Mesodermal cell (in vitro differentiated cells): ENCODE data around the gene FHAD1.

Experiments used
- H3K27ac ChIP-seq: 2 replicates; pipeline ENCODE4 v1.7.0; 2013; ENCODE audit warnings: mild to moderate bottlenecking, low read depth, low read length, moderate library complexity; ENCODE audit not compliant: severe bottlenecking
- H3K36me3 ChIP-seq: 2 replicates; pipeline ENCODE4 v1.7.1; 2013; ENCODE audit warnings: mild to moderate bottlenecking, low read length, moderate library complexity; ENCODE audit not compliant: control insufficient read depth, insufficient read depth
- H3K4me1 ChIP-seq: one replicate; pipeline ENCODE4 v1.7.1; 2013; ENCODE audit warnings: mild to moderate bottlenecking, low read length; ENCODE audit not compliant: insufficient read depth, control insufficient read depth, poor library complexity, severe bottlenecking
- H3K4me3 ChIP-seq: 2 replicates; pipeline ENCODE4 v1.7.0; 2013; ENCODE audit warnings: low read length, control low read depth, mild to moderate bottlenecking; ENCODE audit not compliant: insufficient read depth, poor library complexity, severe bottlenecking; ENCODE audit errors: extremely low read depth
- H3K9me3 ChIP-seq: 2 replicates; pipeline ENCODE4 v1.7.1; 2013; ENCODE audit warnings: mild to moderate bottlenecking, low read length, moderate library complexity; ENCODE audit not compliant: control insufficient read depth
- WGBS, 2 experiments: methylation state at CpG; one replicate each; pipeline ENCODE4 v1.1.5; 2013; ENCODE audit warnings: missing lambda C conversion rate in 2 of 2; ENCODE audit not compliant: insufficient coverage in 2 of 2; 5-methylcytosine and 5-hydroxymethylcytosine counted together

The FHAD1 gene

DNA sequence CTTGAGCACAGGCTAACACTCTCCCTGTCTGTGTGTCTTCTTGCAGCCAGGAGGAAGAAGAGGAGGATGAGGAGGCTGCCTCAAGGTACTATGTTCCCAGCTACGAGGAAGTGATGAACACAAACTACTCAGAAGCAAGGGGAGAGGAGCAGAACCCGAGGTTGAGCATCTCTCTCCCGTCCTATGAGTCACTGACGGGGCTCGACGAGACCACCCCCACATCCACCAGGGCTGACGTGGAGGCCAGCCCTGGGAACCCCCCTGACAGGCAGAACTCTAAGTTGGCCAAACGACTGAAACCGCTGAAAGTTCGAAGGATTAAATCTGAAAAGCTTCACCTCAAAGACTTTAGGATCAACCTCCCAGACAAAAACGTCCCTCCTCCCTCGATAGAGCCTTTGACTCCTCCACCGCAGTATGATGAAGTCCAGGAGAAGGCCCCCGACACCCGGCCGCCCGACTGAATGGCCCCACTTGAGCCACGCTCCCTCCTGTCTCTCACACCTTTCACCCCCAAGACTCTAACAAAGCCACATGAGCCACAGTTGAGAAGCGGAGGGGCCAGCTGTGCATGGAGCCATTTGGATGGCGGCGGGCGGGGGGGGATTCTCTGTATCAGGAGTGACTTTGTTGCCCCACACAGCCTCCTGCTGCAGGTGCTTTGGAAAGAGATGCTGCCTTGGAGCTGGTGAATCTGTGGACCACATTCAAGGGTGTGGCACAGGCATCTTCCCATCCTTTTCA lies 27.6 kb upstream of the FHAD1 start:
- Histone ChIP-seq H3K9me3 (no peaks in the 10 kb centered on the region), H3K27ac (no peak overlapping the region), H3K4me1 (peaks cover 5% of the 10 kb centered on the region), H3K36me3 (peaks cover 51% of the 10 kb centered on the region), H3K4me3 (no peak overlapping the region)
- WGBS, 2 experiments: 93 to 96% methylated on average over 14 to 20 of the region's 22 CpGs

DNA sequence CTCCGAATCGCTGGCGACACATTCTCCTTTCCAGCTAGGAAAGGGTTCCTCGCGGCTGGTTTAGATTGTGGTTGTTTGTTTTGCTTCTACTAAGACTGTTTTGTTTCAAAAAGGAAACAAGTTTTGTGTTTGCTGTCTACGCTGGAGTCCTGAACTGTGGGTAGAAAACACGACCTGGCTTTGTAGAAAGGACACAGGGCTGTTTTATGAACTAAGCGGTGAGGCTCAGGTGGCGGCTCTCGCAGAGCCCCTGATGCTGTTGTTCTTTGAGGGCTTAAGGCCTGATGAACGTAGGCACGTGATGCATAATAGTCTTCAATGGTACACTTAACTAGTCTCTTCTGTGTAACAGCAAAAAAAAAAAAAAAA lies 27.0 kb upstream of the FHAD1 start:
- no peak overlapping the region for H3K4me3 ChIP-seq
- WGBS, 2 experiments: 93 to 96% methylated on average over 5 to 7 of the region's 12 CpGs
- no peaks in the 10 kb centered on the region for H3K9me3 ChIP-seq
- no peak overlapping the region for H3K27ac ChIP-seq
- H3K36me3 ChIP-seq: peaks cover 50% of the 10 kb centered on the region
- H3K4me1 ChIP-seq: peaks cover 4% of the 10 kb centered on the region

DNA sequence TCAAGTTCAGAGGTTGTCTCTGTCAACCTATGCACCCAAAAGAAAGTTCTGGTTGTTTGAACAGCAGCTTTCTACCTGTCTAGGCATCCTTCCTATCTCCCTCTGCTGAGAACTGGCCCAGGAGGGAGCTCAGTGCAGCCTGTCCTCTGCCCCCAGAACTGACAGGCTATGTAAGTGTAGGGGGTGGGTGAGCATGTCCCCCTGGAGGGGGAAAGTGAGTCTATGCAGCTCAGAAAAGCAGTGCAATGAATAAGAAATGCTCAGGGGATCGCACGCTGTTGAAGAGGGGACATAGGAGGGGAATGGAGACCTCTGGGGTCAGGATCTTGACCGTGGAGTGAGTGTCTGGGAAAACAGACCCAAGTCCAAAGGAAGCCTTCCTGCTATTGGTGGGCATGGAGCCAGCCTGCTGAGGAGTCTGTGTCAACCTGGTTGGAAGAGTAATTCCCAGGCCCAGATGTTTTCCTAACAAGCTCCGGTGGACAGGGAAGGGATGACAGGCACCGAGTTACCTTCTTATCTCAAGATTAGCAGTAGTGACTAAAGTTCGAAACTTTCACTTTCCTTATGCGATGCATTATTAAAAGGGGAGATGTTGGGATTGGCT lies 26.1 kb upstream of the FHAD1 start:
- 94 to 96% methylated on average over 7 of the region's 7 CpGs for WGBS, 2 experiments
- Histone ChIP-seq H3K9me3 (no peaks in the 10 kb centered on the region), H3K4me1 (no peaks in the 10 kb centered on the region), H3K36me3 (peaks cover 40% of the 10 kb centered on the region), H3K27ac (no peak overlapping the region), H3K4me3 (no peak overlapping the region)

DNA sequence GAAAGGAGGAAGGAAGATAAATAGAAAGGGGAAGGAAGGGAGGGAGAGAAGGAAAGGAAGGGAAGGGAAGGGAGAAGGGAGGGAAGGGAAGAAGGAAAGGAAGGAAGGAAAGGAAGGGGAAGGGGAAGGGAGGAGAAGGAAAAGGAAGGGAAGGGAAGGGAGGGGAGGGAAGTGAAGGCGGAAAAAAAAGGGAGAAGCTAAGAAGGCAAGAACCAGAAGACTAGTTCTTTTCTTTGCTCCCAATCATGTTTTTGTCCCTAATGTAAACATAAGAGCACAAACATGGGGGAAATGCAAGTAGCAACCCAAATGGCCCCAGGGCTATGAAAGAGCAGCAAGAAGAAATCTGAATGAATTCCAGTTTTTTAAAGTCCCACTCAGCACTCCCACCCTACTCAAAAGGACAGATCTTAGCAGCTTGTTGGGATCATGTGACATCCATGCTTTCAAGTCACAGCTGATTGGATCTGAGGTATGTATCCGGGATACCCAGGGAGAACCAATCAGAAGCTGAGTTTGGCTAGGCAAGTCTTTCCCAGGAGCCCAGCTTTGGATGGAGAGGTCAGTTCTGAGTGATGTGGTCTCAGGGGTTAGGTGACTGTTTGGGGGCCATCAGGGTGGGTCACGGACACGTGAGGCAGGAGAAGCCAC lies 24.2 kb upstream of the FHAD1 start:
- no peaks in the 10 kb centered on the region for H3K9me3 ChIP-seq
- H3K36me3 ChIP-seq: peaks cover 33% of the 10 kb centered on the region
- H3K4me3 ChIP-seq: no peak overlapping the region
- 85 to 100% methylated on average over 3 to 4 of the region's 4 CpGs for WGBS, 2 experiments
- no peak overlapping the region for H3K27ac ChIP-seq
- no peaks in the 10 kb centered on the region for H3K4me1 ChIP-seq

DNA sequence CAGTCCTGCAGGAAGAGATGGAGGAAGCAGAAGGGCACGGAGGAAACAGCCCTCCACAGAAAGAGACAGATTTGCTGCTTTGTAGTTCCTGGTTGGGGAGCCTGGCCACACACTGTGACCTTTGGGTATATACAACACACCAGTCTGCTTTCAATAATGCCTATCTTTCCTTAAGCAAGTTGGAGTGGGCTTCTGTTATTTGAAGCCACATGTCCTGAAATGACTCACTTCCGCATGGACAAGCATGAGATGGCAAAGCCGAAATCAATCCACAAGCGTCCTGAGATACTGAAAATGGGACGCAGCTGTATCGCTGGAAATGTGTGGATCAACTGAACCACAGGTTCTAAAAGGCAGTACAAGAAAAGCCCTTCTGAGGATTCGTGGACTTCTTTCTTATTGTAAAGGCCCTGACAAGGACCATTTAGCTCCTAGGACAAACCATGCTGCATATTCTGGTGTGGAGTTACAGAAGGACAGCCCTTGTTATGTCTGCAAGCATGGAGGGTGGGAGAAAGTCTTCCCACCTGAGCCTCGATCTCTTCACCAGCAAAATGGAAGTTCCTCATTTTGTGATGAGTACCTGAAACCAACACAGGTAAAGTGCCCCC lies 22.7 kb upstream of the FHAD1 start:
- no peak overlapping the region for H3K4me3 ChIP-seq
- H3K4me1 ChIP-seq: no peaks in the 10 kb centered on the region
- peaks cover 27% of the 10 kb centered on the region for H3K36me3 ChIP-seq
- 93 to 100% methylated on average over 6 to 8 of the region's 8 CpGs for WGBS, 2 experiments
- H3K9me3 ChIP-seq: no peaks in the 10 kb centered on the region
- peak overlapping the region; percentile 23 for H3K27ac ChIP-seq

DNA sequence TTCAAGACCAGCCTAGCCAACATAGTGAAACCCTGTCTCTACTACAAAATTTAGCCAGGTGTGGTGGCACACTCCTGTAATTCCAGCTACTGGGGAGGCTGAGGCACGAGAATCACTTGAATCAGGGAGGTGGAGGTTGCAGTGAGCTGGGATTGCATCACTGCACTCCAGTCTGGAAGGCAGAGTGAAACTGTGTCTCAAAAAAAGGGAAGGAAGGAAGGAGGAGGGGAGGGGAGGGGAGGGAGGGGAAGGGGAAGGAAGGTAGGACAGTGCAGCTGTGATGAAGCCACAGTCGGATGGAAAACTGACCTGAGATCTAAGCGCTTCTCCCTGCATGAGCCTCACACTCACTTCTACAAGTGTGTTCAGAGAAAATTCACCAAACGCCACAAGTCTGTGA lies 22.0 kb upstream of the FHAD1 start:
- Histone ChIP-seq H3K9me3 (no peaks in the 10 kb centered on the region), H3K4me1 (no peaks in the 10 kb centered on the region), H3K27ac (no peak overlapping the region), H3K4me3 (no peak overlapping the region), H3K36me3 (peaks cover 21% of the 10 kb centered on the region)
- 95 to 98% methylated on average over 2 to 4 of the region's 4 CpGs for WGBS, 2 experiments

DNA sequence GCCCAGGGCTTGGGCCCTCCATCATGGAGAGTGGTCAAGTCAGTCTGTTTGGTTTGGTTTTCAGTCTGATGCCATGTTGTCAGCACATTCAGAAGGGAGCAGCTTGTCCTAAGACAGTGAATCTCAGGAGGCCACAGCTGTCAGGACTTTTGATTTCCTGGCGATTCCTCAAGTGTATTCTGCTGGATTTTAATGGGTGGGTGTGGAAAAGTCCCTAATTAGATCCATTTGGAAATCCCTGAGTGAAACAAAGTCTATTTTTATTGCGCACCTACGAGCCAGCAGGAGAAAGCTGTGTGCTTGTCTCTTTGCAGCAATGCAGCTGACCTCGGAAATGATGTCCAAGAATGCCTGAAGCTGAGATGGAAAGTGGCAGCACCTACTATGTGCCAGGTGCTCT lies 21.6 kb upstream of the FHAD1 start:
- Histone ChIP-seq H3K4me3 (no peak overlapping the region), H3K36me3 (peaks cover 18% of the 10 kb centered on the region), H3K4me1 (no peaks in the 10 kb centered on the region), H3K9me3 (no peaks in the 10 kb centered on the region), H3K27ac (no peak overlapping the region)
- 94 to 97% methylated on average over 3 to 4 of the region's 4 CpGs for WGBS, 2 experiments

DNA sequence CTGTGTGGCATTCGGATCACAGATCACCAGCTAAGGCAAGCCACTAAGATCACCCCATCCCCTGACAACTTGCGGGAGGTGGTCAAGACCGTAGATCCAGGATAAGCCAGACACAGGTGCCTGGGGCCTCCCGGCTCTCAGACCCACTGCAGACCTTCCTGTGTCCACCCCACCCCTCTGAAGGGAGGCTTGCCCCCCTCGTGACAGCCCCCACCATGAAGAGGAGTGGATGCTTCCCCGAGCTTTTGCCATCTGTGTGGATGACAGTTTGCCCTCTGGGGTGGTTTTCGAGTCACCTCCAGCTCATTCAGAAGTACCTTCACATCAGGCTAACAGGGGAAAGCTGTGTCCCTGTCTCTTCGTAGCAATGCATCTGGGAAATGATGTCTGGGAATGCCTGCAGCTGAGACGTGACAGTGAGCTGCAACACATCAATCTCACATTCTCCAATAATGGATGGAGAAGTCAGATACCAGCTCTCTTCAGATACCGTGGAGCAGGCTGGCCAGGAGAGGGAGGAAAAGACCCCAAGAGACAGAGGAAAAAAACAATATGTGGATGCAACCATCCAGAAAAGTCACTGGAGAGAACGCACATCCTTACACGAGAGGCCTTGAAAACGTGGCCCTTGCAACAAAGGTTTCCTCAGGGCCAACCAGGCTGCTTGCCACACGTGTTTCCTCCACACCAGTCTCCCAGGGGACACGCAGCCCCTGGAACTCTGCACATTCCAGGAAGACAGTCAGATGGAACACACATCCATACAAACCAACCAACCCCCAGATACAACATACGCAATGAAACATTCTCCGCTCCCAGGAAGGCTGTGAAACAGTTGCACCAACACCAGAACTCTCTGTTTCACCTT lies 20.4 kb upstream of the FHAD1 start:
- Histone ChIP-seq H3K4me1 (no peaks in the 10 kb centered on the region), H3K4me3 (no peak overlapping the region), H3K27ac (peak overlapping the region; percentile 51), H3K36me3 (peaks cover 8% of the 10 kb centered on the region), H3K9me3 (no peaks in the 10 kb centered on the region)
- WGBS, 2 experiments: 86 to 94% methylated on average over 5 to 10 of the region's 17 CpGs

DNA sequence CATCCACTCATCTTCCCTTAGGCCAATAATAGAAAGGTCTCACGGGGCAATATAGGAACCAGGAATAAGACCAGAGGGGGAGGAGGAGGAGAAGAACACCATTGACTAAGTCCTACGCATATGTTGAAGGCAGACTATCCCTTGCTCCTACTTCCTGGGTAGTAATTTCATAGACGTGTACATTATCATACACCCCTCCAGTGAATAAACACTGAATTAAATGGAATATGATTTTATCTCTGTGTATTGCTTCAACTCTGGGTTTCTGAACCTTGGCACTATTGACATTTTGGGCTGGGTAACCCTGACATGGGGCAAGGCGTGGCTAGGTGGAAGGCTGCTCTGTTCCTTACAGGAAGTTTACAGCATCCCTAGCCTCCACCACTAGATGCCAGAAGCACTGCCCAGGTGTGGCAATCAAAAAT lies 17.3 kb upstream of the FHAD1 start:
- Histone ChIP-seq H3K9me3 (no peaks in the 10 kb centered on the region), H3K36me3 (no peaks in the 10 kb centered on the region), H3K4me3 (no peak overlapping the region), H3K27ac (no peak overlapping the region), H3K4me1 (no peaks in the 10 kb centered on the region)
- WGBS, 2 experiments: 33 to 50% methylated on average over 1 of the region's 4 CpGs

DNA sequence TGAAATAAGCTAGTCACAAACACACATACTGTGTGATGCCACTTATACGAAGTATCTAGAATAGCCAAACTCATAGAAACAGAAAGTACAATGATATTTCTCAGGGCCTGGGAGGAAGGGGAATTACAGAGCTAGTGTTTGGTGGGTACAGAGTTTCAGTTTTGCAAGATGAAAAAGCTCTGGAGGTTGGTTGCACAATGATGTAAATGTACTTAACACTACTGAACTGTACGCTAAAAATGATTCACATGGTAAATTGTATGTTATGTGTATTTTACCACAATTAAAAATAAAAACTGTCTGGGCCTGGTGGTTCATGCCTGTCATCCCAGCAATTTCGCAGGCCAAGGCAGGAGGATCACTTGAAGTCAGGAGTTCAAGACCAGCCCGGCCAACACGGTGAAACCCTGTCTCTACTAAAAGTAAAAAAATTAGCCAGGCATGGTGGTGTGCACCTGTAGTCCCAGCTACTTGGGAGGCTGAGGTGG lies 15.3 kb upstream of the FHAD1 start:
- no peaks in the 10 kb centered on the region for H3K36me3 ChIP-seq
- no peaks in the 10 kb centered on the region for H3K9me3 ChIP-seq
- 57 to 86% methylated on average over 1 to 2 of the region's 5 CpGs for WGBS, 2 experiments
- no peak overlapping the region for H3K4me3 ChIP-seq
- H3K4me1 ChIP-seq: no peaks in the 10 kb centered on the region
- no peak overlapping the region for H3K27ac ChIP-seq
